GM21515 (cell line): Measurements from ENCODE around the gene SCAMP5.

Experiments used
- ATAC-seq: cut with Tn5 transposase; IDR thresholded peaks from one replicate; pipeline ENCODE4 v1.9.1; 2021; ENCODE audit not compliant: unreplicated experiment

SCAMP5 gene

GRCh38 chr15:74995182-74995778 lies at the start of gene SCAMP5:
TSS of gene SCAMP5 (plus strand) at chr15:74995563. CDS start at chr15:75011840, 16,277 bp downstream.
- no peak for ATAC-seq

DNA sequence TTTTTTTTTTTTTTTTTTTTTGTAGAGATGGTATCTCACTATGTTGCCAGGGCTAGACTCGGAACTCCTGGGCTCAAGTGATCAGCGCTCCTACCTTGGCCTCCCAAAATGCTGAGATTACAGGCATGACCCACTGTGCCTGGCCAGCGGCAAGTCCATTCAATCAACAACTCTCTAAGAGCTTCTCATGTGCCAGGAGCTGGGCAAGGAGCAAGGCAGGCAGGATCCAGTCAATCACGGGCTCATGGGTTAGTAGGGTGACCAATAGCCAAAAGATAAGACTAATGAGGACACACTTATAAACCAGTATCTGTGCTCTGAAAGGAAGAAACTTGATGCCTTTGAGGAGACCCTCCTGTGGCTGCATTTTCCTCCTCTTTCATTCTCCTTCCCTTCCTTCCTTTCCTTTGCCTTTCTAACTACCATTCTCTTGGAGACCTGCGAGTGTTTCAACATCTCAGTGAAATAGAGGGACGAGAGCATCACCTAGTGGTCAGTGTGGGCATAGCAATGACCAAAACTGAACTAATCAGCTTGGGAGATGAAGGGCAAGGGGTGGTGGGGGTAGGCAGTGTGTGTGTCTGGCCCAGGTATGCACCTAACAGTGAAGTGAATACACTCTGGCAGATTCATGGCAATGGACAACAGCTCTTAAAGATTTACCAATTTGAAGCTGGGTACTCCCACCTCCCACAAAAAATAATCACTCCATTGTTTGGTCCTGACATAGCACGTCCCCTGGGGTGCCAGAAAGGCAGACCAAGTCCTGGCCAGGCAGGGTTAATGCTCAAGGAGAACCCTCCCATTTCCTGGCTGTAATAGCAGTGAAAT lies 45.1 kb upstream of the SCAMP5 start:
- no peak for ATAC-seq

- no peak for ATAC-seq
Measured at GRCh38 chr15:74951006-74951405, 44.4 kb upstream of the SCAMP5 start.

GRCh38 chr15:74954515-74954914 lies 40.8 kb upstream of the SCAMP5 start:
- ATAC-seq: no peak

- no peak for ATAC-seq
Measured at GRCh38 chr15:74955017-74955416, 40.3 kb upstream of the SCAMP5 start.

DNA sequence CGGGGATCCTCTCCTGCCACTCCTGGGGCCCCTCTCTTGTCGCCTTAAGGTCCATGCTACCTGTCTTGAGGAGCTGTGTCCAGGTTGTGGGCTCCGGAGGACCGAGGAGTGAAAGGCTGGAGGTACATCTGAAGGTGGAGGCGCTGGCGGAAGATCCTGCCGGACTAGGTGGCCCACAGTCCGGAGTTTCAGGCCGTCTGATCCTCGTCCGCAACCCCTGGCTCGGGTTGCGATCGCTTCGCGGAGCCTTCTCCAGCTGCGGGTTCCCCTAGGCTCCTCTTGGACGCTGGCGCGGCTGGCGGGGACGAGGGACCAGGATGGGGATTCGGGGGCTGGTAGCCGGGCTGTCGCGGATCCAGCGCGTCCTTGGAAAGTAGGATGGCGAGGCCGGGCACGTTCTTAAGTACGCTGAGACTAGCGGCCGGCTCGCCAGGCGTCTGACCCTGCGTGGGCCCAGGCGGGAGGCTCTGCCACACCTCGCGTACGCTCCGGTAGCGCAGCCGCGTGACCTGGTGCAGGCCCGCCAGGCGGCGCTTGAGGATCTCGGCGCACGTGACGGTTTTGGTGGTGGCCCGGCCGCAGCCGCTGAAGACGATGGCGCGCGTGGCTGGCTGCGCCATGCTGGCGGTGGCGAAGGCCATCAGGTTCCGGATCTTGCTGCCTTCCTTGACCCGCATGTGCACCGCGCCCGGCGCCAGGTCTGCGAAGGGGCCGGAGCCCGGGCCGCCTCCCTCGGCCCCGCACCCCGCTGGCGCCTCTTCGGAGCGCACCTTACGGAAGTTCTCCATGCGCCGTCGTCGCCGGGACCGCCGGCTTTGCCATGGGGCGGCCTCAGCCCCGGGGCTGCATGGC lies 39.3 kb upstream of the SCAMP5 start:
- peak; percentile 42 for ATAC-seq

DNA sequence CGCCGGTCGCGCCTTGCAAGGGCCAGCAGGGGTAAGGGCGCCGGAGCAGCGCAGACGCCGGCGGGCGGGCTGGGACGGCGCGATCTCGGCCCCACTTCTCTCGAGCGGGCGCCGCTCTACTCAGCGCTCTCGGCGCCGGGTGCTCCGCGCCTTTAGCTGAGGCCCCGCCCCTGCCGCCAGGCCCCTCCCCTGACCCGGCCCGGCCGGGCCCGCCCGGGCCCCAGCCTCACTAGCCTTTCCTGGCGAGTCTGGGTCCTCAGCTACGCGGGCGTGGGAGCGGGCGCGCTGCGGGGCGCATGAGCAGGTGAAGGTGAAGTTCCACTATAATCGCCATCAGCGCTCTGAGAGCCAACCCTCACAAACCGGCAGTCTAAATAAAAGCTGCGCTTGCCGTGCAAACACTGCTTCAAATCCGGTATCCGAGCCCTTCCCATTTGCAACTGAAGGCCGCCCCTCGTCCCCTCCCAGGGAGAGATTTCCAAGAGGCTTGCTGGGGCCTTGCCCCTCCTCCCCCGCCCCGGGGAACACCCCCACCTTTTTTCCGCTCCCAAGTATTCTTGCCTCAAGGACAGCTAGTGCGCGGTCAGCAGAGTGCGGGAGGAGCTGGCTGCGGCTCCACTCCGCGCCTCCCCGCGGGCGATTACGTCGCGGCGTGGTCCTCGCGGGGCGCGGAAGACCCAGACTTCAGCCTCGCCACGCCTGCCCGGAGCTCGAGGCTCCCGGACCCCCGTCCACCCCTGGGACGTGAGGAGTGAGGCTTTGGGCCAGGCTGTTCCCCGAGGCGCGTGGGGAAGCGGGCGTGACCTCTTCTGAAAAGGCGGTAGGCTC lies 38.5 kb upstream of the SCAMP5 start, which contains the start of gene RPP25:
RPP25 (minus strand) TSS at position 125 of the 828 bp plus-strand sequence. CDS start 189 bp downstream, outside the sequence.
- peak; percentile 74 for ATAC-seq

GRCh38 chr15:74957476-74958035 lies 37.8 kb upstream of the SCAMP5 start:
- no peak for ATAC-seq

DNA sequence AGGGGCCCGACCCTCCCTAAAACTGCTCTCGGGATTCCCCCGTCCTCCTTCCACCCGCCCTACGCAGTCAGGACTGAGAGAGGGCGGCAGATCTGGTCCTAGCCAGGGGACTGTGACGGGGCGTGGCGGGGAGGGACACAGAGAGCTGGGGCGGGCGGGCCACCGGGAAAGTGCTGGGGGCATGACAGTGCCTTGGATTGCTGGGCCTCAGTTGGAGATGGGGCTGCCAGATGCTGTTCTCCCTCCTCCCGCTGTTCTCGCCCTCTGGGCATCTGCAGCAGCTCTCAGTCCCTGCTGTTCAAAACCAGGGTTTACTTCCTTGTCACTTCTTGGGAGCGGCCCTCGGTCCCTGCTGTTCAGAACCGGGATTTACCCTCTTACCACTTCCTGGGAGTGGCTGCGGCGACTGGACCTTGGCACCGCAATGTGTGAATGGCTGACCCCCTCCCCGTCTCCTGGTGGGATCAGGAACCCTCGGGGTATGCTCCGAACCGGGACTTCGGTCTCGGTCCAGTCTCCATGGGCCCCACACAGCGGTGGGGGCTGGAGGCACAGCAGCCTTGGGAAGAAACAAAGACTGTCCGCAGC lies 36.9 kb upstream of the SCAMP5 start:
- no peak for ATAC-seq

GRCh38 chr15:74958908-74959585 lies 36.3 kb upstream of the SCAMP5 start:
- no peak for ATAC-seq

GRCh38 chr15:74959586-74959939 lies 35.8 kb upstream of the SCAMP5 start:
- no peak for ATAC-seq

- no peak for ATAC-seq
Measured at GRCh38 chr15:74960286-74960685, 35.1 kb upstream of the SCAMP5 start.

DNA sequence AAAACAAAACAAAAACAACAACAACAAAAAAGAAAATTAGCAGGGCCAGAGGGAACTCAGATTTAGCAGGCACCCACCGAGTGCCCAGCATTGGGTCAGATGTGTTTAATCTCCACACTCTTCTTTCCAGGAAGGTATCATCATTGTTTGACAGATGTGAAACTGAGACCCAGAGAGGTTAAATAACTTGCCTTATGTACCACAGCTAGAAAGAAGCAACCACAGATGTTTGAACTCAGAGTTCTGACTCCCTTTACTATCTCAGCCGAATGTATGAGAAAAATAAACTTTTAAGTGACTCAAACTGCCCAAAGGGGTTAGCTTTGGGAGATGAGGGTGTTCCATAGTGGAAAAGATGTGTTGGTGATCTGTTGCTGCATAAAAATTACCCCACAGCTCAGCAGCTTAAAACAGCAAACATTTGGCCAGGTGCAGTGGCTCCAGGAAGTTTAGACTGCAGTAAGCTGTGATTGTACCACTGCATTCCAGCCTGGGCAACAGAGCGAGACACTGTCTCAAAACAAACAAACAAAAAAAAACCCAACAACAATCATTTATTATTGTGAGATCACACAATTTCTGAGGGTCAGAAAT lies 34.3 kb upstream of the SCAMP5 start:
- ATAC-seq: no peak

GRCh38 chr15:74961616-74962015 lies 33.7 kb upstream of the SCAMP5 start:
- no peak for ATAC-seq

DNA sequence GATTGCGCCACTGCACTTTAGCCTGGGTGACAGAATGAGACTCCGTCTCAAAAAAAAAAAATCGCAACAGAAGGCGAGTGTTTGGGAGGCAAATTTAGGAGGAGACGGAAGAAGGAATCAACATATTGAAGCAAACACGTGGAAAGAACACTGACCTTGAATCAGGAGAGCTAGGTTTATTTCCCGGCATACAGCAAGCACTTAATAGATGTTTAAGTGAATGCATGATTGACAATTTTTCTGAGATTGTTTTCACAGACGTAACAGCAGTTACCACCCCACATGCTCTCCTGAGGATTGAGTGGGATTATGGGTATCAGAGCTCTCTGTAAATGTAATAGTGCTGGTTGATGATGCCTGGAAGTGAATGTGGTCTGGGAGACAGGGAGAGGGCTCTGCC lies 33.1 kb upstream of the SCAMP5 start:
- no peak for ATAC-seq

DNA sequence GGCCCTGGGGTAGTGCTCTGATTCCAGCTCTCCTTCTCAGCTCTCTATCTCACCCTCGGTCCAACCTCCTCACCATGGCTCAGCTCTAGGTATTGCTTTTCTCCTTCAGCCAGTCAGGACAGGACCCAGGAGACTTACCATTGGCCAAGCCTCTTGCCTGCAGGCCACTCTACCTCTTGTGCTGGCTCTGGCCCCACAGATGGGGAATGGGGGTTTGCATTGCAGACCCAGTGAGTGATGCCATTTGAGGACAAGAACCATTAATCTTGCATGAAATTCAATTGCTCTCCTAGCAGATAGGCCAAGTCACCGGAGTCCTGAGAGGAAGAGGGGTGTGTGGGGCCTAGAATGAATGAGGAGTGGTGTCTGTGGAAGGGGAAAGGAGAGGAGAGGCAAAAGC lies 32.7 kb upstream of the SCAMP5 start:
- no peak for ATAC-seq

- no peak for ATAC-seq
Measured at GRCh38 chr15:74963213-74963612, 32.1 kb upstream of the SCAMP5 start.

DNA sequence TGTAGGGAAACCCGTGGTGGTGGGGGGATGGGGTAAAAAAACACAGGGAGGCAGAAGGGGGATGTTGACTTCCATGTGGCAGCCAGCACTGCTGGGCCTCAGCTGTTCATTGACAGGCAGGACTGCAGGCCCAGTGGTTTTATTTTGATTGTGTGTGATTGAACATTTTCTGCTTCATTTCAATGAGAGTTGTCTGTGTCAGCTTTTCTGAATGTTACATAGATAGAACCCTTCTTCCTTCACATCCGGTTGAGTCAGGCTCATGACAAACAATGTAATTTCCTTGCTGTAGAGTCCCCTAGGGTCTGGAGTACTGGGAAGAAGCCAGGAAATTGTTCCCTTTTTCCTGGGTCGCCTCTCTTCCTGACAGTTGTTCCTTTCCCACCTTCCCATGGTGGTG lies 30.6 kb upstream of the SCAMP5 start:
- no peak for ATAC-seq

GRCh38 chr15:74967670-74968069 lies 27.7 kb upstream of the SCAMP5 start:
- ATAC-seq: no peak
